Cardiac muscle cell (in vitro differentiated cells and primary cell): ENCODE data around the gene MFGE8. TPM values are rescaled to one million over a fixed set of nuclear protein-coding genes. Genes with fewer than 3 reads are reported as not detected.

Source experiments
- DNase-seq, 2 donors: peaks; one replicate each; pipeline versions ENCODE4 v3.0.0 to v3.0.0-alpha.2; 2010 to 2017; ENCODE audit warnings: low read depth in 1 of 2, low spot score in 1 of 2
- H3K27ac ChIP-seq: fragments of 200-600 bp; sonication (generic); 2 replicates; pipeline ENCODE4 v1.5.1; 2016
- H3K27me3 ChIP-seq: fragments of 200-600 bp; sonication (generic); 2 replicates; pipeline ENCODE4 v1.6.0; 2016; ENCODE audit warnings: control low read depth
- H3K36me3 ChIP-seq: fragments of 200-600 bp; sonication (generic); 2 replicates; pipeline ENCODE4 v1.5.1; 2016; ENCODE audit warnings: control low read depth
- H3K4me1 ChIP-seq: fragments of 200-600 bp; sonication (generic); 2 replicates; pipeline ENCODE4 v1.8.1; 2017; ENCODE audit warnings: low read depth, mild to moderate bottlenecking, mixed run types
- H3K4me3 ChIP-seq: fragments of 200-600 bp; sonication (generic); 2 replicates; pipeline ENCODE4 v1.5.1; 2016; ENCODE audit warnings: mild to moderate bottlenecking
- H3K9me3 ChIP-seq: fragments of 200-600 bp; sonication (generic); 2 replicates; pipeline ENCODE4 v1.5.1; 2017; ENCODE audit warnings: low read depth, mild to moderate bottlenecking, control low read depth
- CTCF ChIP-seq: IDR thresholded peaks from 2 replicates; pipeline ENCODE4 v1.5.1; 2012; ENCODE audit warnings: low read depth, mild to moderate bottlenecking, low read length
- polyA plus RNA-seq: library from polyadenylated mRNA; unstranded; fragments of >200 nt; fragmentation: Nextera tagmentation; extraction: Ambion mirVana; gene quantifications from 2 replicates; pipeline ENCODE4 v1.2.1, GENCODE V29; 2016
- total RNA-seq: library from RNA; depleted of rRNA; stranded (reverse); fragments of >200 nt; gene quantifications from 2 replicates; pipeline ENCODE4 v1.2.3, GENCODE V29; 2016

MFGE8 gene
- total and polyA plus RNA-seq, 2 experiments from 2014 or later, result 307 to 326 TPM

GRCh38 chr15:88907111-88907510, 6.1 kb downstream of the MFGE8 start:
- Histone ChIP-seq H3K4me1 (peaks cover 21% of the 10 kb centered on the region), H3K9me3 (no peaks in the 10 kb centered on the region), H3K27me3 (no peaks in the 10 kb centered on the region), H3K36me3 (peaks cover 32% of the 10 kb centered on the region), H3K4me3 (no peak overlapping the region), H3K27ac (no peak overlapping the region)
- no peak for DNase-seq
- TF ChIP-seq CTCF, result no peak

DNA sequence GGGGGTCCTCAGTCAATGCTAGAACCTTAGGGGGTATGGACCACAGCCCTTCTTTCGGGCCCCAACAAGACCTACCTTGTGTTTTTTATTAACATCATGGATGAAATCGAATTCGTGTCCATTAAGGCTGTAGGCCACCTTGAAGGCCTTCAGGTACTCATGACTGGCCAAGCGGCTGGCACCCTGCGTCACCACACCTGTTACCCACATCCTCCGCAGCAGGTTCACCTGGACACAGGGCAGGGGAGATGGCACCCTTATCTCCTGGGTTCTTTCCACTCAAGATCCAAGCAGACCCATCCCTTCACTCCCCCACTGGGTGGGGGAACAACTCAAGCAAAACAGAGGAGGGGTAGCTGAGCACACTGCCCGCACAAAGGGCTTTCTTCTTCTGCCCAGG, 6.6 kb downstream of the MFGE8 start:
- no peak for DNase-seq
- no peak for TF ChIP-seq CTCF
- peaks cover 36% of the 10 kb centered on the region for H3K36me3 ChIP-seq
- peaks cover 21% of the 10 kb centered on the region for H3K4me1 ChIP-seq
- H3K27me3 ChIP-seq, result no peaks in the 10 kb centered on the region
- H3K9me3 ChIP-seq, result no peaks in the 10 kb centered on the region
- no peak overlapping the region for H3K27ac ChIP-seq
- no peak overlapping the region for H3K4me3 ChIP-seq

DNA sequence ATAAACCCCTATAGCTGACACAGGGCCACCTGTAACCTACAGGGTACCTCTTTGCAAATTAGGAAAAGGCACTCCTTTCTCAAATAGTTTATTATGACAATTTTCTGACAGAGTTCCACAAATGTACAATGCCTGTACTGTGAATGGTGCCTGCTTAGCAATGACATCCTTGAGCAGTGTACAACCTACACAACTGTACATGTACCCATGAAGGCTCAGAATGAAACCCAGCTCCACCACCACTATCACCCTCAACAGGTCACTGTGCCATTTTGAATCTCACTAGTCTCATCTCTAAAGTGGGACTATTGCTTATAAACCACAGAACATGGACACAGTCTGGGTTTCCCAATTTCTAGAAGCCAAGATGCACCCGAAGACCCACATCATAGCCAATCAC, 7.0 kb downstream of the MFGE8 start:
- Histone ChIP-seq H3K27ac (peak overlapping the region; percentile 2), H3K9me3 (no peaks in the 10 kb centered on the region), H3K27me3 (no peaks in the 10 kb centered on the region), H3K4me1 (peaks cover 17% of the 10 kb centered on the region), H3K4me3 (no peak overlapping the region), H3K36me3 (peaks cover 40% of the 10 kb centered on the region)
- DNase-seq, result no peak
- no peak for TF ChIP-seq CTCF

DNA sequence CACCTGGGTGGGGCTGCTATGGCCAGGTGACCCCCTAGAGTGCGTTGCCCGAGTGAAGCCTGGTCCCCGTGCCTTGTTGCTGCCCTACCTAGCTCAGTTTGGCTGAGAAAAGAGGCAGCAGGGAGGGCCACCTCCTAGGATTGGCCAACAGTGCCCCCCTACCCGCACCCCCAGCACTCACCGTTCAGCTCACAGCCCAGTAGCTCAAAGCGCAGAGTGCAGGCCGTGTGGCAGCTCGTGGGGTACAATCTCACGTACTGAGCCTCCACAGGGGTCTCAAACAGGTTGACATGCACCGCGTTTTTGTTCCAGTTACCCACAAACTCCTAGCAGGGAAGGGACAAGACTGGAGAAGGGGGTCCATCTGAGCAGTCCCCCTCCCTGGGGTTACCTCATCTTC, 7.6 kb downstream of the MFGE8 start:
- Histone ChIP-seq H3K27me3 (no peaks in the 10 kb centered on the region), H3K36me3 (peaks cover 40% of the 10 kb centered on the region), H3K4me1 (peaks cover 11% of the 10 kb centered on the region), H3K9me3 (no peaks in the 10 kb centered on the region), H3K27ac (peak overlapping the region; percentile 2), H3K4me3 (no peak overlapping the region)
- DNase-seq, result no peak
- TF ChIP-seq CTCF, result no peak

DNA sequence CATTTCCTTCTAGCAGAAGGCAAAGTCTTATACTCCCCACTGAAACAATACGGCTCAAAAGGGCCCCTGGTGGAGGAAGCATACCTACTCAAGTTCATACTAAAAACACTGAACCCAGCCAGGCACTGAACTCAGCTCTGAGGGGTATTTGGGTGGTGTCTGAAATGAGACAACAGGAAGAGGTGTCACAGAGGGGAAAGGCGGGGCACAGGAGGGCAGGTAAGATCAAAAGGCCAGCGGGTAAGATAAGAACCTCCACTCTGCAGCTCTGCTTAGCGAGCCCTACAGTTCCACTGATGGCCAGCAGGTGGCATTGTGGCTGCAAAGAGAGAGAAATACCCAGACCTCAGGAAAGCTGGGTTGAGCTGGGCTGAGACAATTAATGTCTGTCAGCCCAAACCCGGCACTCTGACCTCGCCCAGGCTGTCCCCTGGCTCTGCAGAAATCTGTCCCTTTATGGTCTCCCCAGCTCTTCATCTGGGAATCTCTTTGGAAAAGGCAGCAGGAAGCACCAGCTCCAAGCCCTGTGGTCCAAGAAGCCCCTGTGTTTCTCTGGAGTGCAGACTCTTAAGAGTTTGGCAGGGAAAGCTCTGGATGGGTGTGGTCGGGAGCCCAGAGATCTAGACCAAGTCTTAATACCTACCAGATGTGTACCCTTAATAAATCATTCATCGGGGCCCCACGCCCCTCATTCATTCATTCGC, 8.4 kb downstream of the MFGE8 start:
- Histone ChIP-seq H3K36me3 (peaks cover 40% of the 10 kb centered on the region), H3K27me3 (no peaks in the 10 kb centered on the region), H3K4me1 (peaks cover 4% of the 10 kb centered on the region), H3K4me3 (no peak overlapping the region), H3K9me3 (no peaks in the 10 kb centered on the region), H3K27ac (peak overlapping the region; percentile 2)
- peak; percentile 81 to 84 for DNase-seq
- peak; percentile 97 for TF ChIP-seq CTCF
